GM12872 (cell line): ENCODE data around the gene SART3.

ENCODE experiments used
- TF ChIP-seq, protein P1 (sequence below): IDR thresholded peaks from 3 replicates; pipeline ENCODE4 v1.5.1; 2011; ENCODE audit warnings: low read depth, mild to moderate bottlenecking, low read length, moderate library complexity; ENCODE audit not compliant: insufficient read depth

Gene SART3

DNA sequence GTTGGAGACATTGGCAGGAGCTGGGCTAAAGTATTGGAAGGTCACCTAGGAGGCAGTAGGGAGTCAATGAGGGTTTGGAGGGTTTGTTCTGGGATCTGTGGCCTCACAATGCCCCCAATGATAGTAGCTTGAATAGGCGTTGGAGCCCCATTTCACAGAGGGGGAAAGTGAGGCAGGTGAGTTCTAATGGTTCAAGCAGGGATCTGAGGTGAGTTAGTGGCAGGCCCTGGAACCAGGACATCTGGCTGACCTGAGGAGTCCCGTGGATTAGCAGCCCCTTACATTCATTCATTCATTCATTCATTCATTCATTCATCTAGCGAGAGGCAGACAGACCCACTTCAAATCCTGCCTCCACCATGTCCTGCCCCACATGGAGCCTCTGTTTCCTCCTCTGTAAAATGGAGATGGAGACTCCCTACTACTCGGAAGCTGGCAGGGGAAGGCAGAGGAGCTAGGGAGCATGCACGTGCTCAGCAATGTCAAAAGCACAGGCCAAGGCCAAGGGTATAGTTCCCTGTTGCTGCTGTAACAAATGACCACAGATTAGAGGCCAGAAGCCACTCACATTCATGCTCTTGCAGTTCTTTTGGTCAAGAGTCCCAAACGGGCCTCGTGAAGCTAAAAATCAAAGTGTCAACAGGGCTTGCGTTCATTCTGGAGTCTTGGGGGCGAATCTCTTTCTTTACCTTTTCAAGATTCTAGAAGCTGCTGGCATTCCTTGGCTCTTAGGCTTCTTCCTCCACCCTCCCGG lies 39.2 kb upstream of the SART3 start:
- TF ChIP-seq, protein P1, sequence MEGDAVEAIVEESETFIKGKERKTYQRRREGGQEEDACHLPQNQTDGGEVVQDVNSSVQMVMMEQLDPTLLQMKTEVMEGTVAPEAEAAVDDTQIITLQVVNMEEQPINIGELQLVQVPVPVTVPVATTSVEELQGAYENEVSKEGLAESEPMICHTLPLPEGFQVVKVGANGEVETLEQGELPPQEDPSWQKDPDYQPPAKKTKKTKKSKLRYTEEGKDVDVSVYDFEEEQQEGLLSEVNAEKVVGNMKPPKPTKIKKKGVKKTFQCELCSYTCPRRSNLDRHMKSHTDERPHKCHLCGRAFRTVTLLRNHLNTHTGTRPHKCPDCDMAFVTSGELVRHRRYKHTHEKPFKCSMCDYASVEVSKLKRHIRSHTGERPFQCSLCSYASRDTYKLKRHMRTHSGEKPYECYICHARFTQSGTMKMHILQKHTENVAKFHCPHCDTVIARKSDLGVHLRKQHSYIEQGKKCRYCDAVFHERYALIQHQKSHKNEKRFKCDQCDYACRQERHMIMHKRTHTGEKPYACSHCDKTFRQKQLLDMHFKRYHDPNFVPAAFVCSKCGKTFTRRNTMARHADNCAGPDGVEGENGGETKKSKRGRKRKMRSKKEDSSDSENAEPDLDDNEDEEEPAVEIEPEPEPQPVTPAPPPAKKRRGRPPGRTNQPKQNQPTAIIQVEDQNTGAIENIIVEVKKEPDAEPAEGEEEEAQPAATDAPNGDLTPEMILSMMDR: no peak

DNA sequence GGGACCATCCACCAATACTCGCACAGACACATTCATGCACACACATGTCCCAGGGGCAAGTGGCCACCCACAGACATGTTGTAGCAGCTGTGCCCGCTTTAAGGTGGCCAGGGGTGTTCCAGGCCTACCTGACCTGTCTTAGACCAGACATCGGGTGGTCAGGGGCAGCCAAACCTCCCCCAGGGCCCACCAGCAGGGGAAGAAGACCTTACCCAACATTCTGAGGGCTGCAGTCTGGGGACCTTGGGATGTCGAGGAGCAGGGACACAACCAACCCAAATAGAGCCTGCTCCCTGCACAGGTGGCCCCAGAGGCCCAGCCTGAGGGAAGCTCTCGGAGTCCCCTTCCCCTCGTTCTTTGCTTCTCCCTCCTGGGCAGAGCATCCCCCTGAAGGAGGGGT lies 38.6 kb upstream of the SART3 start:
- TF ChIP-seq, protein P1: no peak

DNA sequence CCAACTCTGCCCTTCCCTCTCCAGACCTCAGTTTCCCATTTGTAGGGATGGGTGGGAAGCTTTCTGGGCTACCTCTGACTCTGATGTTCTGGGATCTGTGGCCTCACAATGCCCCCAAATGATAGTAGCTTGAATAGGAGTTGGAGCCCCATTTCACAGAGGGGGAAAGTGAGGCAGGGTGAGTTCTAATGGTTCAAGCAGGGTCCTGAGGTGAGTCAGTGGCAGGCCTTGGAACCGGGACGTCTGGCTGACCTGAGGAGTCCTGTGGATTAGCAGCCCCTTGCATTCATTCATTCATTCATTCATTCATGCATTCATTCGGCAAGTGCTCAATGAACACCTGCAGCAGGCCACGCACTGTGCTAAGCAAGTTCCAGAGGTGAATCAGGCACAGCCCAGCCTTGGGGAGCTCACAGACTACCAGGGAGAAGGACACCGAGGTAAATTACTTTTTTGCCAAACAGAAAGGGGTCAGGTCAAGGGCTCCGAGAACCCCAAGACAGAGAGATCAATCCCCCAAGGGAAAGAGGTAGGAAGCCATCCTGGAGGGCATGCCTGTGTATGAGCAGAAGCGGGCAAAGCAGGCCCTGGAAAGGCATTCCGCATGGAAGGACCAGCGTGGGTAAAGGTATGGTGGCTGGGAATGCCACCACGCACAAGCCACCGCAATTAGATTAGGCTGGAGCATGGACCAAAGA lies 37.7 kb upstream of the SART3 start:
- TF ChIP-seq, protein P1: no peak

DNA sequence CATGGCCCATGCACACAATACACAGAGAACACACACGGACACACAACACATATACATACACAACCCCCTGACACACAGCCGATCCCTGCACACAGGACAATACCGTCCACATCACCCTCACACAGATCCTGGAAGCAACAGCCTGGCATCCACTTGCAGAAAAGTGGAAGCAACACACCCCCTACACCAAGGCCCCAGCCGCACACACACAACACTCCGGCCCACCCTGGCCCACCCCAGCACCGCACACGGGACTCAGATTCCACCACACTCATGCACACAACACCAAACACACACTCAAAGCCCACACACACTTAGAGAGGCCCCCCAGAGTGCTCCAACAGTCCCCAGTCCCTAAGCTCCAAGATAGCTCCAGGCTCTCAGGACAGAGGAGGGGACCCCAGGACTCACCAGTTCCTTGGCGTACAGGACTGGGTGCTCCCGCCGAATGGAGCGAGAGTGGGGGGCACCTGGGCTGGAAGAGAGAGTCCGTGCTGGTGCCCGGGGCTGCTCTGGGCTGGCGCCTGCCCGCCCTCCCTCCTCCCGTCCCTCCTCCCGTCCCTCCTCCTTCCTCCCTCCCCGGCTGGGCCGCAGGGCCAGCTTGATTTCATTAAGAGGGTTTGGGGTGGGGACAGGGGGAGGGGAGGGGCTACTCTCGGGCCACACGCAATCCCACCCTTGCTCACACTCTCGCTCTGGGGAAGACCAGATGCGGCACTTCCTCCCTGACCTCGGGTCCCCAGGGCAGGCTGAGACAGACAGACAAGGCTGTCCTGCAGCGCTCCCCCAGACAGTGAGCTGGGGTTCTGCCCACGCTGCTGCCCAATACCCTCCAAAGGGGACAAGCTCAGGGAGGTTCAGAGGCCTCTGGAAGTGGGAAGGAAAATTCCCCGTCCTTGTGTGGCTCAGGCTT lies 36.8 kb upstream of the SART3 start, which contains the start of gene TMEM119:
TMEM119 (minus strand) TSS at position 526 of the 913 bp plus-strand sequence. CDS start 5,701 bp downstream, outside the sequence.
- TF ChIP-seq, protein P1: no peak

DNA sequence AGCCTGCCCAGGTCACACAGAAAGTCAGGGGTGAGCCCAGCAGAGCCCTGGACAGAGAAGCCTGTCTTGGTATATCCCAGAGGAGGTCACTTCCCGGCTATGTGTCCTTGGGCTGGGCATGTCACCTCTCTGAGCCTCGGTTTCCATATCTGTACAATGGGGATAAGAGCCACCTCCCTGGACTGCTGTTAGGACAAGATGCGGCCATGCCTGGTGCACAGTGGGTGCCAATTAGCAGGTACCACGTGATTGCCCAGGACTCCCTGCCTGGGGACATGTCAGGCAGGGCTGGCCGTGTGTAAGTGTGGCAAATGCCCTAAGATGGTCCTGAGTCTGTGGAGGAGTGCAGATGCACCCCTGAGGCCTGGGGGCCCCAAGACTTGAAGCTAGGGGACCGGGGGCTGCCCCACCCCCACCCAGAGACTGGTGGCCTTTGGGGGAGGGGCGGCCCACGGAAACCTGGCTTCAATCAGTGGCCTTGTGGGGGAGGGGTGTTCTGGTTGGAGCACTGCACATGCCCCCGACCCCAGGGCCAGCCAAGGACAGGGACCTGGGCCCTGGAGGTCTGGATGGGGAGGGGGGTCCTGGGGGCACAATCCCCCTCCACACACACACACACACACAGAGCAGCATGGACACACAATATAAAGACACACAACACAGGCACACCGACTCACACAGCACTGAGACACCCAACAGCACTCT lies 36.0 kb upstream of the SART3 start:
- TF ChIP-seq, protein P1: no peak

DNA sequence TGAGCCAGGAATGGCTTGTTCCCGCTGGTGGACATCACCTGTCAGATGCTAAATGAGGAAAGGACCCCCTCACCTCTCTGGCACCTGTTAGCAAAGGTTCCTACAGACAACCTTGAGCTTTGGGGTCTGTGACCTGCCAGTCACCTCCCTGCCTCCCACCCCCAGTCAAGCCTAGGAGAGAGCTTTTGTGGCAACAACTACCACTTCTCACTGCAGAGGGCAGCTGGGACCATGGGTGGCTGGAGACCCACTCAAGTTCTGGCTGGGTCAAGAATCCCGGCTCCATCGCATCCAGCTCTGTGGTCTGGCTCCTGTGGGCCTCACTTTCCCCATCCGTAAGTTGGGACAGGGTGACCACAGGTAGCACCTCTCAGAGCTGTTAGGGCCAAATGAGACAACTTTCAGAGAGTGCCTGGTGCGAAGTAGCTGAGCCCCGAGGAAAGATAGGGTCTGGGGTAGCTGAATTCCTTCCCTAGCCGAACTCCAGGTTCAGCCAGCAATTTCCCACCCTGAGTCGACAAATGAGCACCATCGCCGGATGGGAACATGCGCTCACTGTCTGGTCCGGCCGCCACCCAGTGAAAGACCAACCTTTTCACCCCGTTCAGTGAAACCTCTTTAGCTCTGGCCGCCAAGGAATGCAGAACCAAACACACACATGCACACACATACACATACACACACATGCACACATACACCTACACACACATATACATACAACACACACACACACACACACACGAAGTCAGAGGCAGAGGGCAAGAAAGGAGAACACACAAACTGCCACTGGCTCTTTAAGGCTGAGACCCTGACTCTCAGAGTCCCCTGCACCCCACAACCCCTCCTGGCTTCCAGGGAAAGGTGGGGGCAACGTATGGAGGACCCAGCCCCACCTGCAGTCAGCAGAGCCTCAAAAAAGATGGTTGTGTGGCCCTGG lies 35.0 kb upstream of the SART3 start:
- TF ChIP-seq, protein P1: no peak
